Effector CD8-positive, alpha-beta T cell (primary cell): ENCODE measurements around the gene DMGDH.
"Not testable (repeated sequence)": the region's sequence is repeated elsewhere in the genome, so short reads cannot be mapped to it uniquely, and the experiment has no call there.

Source experiments
- DNase-seq: peaks from one replicate; lab custom pipeline; 2025; lab: John Stamatoyannopoulos, UW

The DMGDH gene

DNA sequence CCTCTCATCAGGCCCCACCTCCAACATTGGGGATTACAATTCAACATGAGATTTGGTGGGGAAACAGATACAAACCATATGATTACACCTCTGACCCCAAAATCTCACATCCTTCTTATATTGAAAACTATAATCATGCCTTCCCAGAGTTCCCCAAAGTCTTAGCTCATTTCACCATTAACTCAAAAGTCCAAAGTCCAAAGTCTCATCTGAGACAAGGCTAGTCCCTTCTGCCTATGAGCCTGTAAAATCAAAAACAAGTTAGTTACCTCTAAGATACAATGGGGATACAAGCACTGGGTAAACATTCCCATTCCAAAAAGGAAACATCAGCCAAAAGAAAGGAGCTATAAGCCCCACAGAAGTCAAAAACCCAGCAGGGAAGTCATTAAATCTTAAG, 57.6 kb downstream of the DMGDH start:
- no peak for DNase-seq

- no peak for DNase-seq
Measured at GRCh38 chr5:79011219-79011836, 58.1 kb downstream of the DMGDH start.

- no peak for DNase-seq
Measured at GRCh38 chr5:79008362-79008761, 61.1 kb downstream of the DMGDH start.

DNA sequence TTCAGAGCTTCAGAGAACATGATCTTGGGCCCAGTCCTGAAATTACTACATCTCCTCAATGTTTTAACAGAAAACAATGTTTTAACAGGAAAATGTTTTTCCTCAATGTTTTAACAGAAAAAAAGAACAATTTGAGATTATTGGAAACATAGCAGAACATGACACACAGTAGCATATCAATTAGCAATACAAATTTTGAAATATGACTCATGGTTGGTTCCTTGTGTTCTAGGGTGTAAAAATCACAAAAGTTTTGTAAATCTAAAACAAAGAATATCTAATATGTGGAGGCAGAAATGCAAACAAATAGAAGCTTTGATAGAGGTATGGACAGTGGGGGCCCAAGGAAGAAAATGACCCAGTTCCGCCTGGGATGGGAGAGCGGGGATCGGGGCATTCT, 61.6 kb downstream of the DMGDH start:
- no peak for DNase-seq

- no peak for DNase-seq
Measured at GRCh38 chr5:79005936-79006631, 63.4 kb downstream of the DMGDH start.

GRCh38 chr5:79005151-79005550, 64.3 kb downstream of the DMGDH start:
- DNase-seq = no peak

GRCh38 chr5:79002374-79002773, 67.1 kb downstream of the DMGDH start:
- no peak for DNase-seq

DNA sequence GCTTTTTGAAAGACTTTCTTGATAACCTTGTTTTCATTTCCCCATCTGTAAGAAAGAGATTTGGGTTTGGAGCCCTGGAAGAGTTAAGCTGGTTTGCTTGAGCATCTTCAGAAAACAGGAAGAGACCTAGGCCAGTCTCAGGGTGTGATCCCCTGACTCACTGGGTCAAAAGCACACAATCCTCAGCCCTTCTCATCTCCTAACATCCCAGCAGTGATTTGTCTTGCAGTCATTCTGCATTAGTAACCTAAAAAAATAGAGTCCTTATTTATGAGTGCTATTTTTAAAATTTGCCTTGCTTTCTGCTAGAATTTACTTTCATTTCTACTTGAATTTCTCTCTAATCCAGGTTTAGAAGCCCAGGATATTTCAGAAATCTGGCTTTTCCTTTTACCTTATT, 68.0 kb downstream of the DMGDH start:
- DNase-seq = no peak

DNA sequence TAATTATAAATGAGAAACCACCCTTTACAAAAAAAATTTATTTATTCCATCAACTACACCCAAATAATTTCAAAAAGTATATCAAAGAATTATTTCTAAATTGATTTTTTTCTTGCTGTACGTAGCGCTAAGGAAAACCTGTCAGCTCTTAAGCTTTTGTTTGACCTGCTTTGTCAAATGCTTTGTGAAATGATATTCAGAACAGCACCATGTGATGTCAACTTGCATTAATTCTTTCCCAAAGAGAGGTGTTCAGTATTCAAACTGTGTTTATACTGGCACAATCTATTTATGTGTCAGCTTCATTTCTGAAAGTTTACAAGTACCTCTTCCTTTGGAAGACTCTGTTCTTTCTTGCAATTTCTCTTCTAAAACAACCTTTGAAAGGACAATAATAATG, 72.4 kb downstream of the DMGDH start:
- DNase-seq = no peak

- DNase-seq = no peak
Measured at GRCh38 chr5:78995521-78996007, 73.9 kb downstream of the DMGDH start.

- no peak for DNase-seq
Measured at GRCh38 chr5:78993165-78993564, 76.3 kb downstream of the DMGDH start.

DNA sequence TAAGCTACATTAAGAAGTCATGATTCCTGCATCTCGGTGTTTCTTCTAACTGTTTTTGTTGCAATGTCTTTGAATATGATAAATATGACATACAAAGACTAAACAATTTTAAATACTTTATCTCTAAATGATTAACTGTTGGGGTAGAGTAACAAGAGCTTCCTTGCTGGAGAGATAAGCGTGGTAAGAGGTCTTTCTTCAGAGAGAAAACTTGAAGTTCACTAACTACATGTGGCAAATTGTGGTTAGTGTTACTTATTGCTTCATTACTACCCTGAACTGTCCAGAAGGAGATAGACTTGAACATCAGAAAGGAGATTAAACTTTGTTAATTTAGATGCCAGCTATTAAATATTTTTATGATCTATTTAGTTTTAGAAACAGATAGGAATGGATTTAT, 77.3 kb downstream of the DMGDH start:
- DNase-seq = no peak

- no peak for DNase-seq
Measured at GRCh38 chr5:78989080-78989479, 80.4 kb downstream of the DMGDH start.

GRCh38 chr5:78985725-78986223, 83.7 kb downstream of the DMGDH start:
- DNase-seq = no peak

- DNase-seq = no peak
Measured at GRCh38 chr5:78985116-78985724, 84.3 kb downstream of the DMGDH start, which contains the start of gene ARSB. Gene ARSB, minus strand, starts transcription at chr5:78985310. Its CDS starts 62 bp downstream, at chr5:78985248.

- DNase-seq = peak; percentile 59
Measured at GRCh38 chr5:78984439-78985115, 84.9 kb downstream of the DMGDH start.

- DNase-seq = no peak
Measured at GRCh38 chr5:78983601-78984438, 85.7 kb downstream of the DMGDH start.

DNA sequence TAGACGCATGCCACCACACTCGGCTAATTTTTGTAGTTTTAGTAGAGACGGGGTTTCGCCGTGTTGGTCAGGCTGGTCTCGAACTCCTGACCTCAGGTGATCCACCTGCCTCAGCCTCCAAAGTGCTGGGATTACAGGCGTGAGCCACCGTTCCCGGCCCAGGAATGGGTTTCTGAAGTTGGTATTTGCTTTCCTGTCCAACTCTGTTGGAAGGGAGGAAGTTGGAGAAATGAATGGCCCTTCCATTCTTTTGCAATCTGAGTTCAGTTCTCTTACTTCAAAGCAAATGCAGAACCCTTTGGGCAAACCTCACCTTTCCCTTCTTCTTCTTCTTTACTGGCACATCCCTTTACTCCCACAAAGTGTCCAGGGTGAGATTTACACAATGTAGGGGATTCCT, 86.3 kb downstream of the DMGDH start:
- DNase-seq = not testable (repeated sequence)

- no peak for DNase-seq
Measured at GRCh38 chr5:78979909-78980308, 89.6 kb downstream of the DMGDH start.

DNA sequence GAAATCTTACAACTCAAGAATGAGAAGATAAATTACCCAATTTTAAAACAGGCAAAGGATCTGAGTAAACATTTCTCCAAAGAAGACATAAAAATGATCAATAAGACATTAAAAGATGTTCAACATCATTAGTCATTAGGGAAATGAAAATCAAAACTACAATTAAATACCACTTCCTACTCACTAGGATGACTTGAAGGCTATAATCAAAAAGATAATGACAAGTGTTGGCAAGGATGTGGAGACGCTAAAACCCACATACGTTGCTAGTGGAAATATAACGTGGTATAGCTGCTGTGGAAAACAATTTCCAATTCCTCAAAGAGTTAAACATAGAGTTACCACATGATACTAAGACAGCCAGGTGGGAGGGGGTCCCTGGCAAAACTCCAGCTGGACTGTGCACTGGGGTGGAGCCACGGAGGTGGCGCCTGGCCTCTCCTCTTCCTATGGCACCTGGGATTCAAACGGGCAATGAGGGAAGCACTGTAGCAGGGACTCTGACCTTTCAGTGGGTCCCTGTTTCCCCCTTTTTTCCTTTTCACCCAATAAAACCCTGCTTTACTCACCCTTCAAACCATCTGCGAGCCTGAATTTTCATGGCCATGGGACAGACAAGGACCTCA, 90.2 kb downstream of the DMGDH start:
- DNase-seq = no peak

GRCh38 chr5:78975035-78975434, 94.4 kb downstream of the DMGDH start:
- no peak for DNase-seq
